CD4-positive, alpha-beta T cell (primary cell): ENCODE data around the gene EPHA4. TPM values are rescaled to one million over a fixed set of nuclear protein-coding genes. Genes with fewer than 3 reads are reported as not detected.

Experiments
- ATAC-seq: fragments of 200-7000 bp; cut with Tn5 transposase; one replicate; pipeline ENCODE4 v1.10.0; 2022; ENCODE audit warnings: mild to moderate bottlenecking; ENCODE audit not compliant: poor library complexity
- CTCF ChIA-PET: fragments of 350-600 bp; sonication (Branson Sonifier 250); formaldehyde crosslinking; loops from one replicate; lab custom pipeline; 2021; ENCODE audit warnings: antibody characterized with exemption, inconsistent platforms; lab: Charles Lee
- POLR2A ChIA-PET: fragments of 350-600 bp; sonication (Branson Sonifier 250); formaldehyde crosslinking; loops from one replicate; lab custom pipeline; 2021; ENCODE audit warnings: antibody characterized with exemption, inconsistent platforms; lab: Charles Lee
- DNase-seq, 14 experiments: peaks; one replicate each; pipeline ENCODE4 v3.0.0-alpha.2; 2013 to 2020; ENCODE audit warnings: mixed read lengths in 2 of 14
- H3K27ac ChIP-seq, 2 donors: one replicate each; pipeline versions ENCODE4 v1.5.1 to v1.7.0; 2013; ENCODE audit warnings: low read length in 2 of 2, low read depth in 1 of 2, mild to moderate bottlenecking in 1 of 2
- H3K27me3 ChIP-seq, 2 experiments: 1 replicate in 1 of 2; 2 replicates in 1 of 2; pipeline versions ENCODE4 v1.6.1 to v1.7.0; 2013; ENCODE audit warnings: low read length in 2 of 2, control low read depth in 1 of 2, mild to moderate bottlenecking in 1 of 2, moderate library complexity in 1 of 2; ENCODE audit not compliant: insufficient read depth in 2 of 2, control insufficient read depth in 1 of 2
- H3K36me3 ChIP-seq: one replicate; pipeline ENCODE4 v1.6.1; 2013; ENCODE audit warnings: low read length, control low read depth; ENCODE audit not compliant: insufficient read depth
- H3K4me1 ChIP-seq: one replicate; pipeline ENCODE4 v1.6.1; 2013; ENCODE audit warnings: low read length, control low read depth; ENCODE audit not compliant: insufficient read depth
- H3K4me3 ChIP-seq: one replicate; pipeline ENCODE4 v1.5.1; 2013; ENCODE audit warnings: mild to moderate bottlenecking, low read length, moderate library complexity
- H3K9me3 ChIP-seq, 2 experiments: 1 replicate in 1 of 2; 2 replicates in 1 of 2; pipeline versions ENCODE4 v1.6.1 to v1.7.0; 2013; ENCODE audit warnings: low read length in 2 of 2, mild to moderate bottlenecking in 2 of 2, control low read depth in 1 of 2, moderate library complexity in 1 of 2; ENCODE audit not compliant: control insufficient read depth in 1 of 2, insufficient read depth in 1 of 2
- H3K27ac Mint-ChIP-seq: one replicate; pipeline ENCODE4 v1.8.0; 2020; ENCODE audit warnings: mixed read lengths
- H3K27me3 Mint-ChIP-seq: one replicate; pipeline ENCODE4 v1.8.0; 2021; ENCODE audit warnings: mixed read lengths
- H3K36me3 Mint-ChIP-seq: one replicate; pipeline ENCODE4 v1.8.0; 2021; ENCODE audit warnings: low read depth, mixed read lengths
- H3K4me1 Mint-ChIP-seq: one replicate; pipeline ENCODE4 v1.8.0; 2021; ENCODE audit warnings: low read depth, mixed read lengths
- H3K4me3 Mint-ChIP-seq: one replicate; pipeline ENCODE4 v1.8.0; 2020; ENCODE audit warnings: mild to moderate bottlenecking, mixed read lengths
- H3K9me3 Mint-ChIP-seq: one replicate; pipeline ENCODE4 v1.8.0; 2020; ENCODE audit warnings: mixed read lengths
- intact Hi-C, 2 experiments: fragments of 100-400 bp; cut with DNase I in 1 of 2; cut with micrococcal nuclease in 1 of 2; formaldehyde crosslinking; loops; one replicate each; pipeline versions ENCODE4 v1.15.1 to v1.9.0; 2023 to 2025; cut with DNase I, micrococcal nuclease
- total RNA-seq, 174 experiments: library from RNA in 2 of 174; stranded (reverse) in 2 of 174; gene quantifications; one replicate each; pipeline ENCODE4 v1.2.3 and lab custom pipeline; 2021 to 2026
- TF ChIP-seq, protein P1 (sequence below): fragments of 200-600 bp; IDR thresholded peaks from one replicate; pipeline ENCODE4 v1.8.0; 2022; ENCODE audit warnings: antibody characterized with exemption, mild to moderate bottlenecking

The EPHA4 gene
- total RNA-seq, 2 experiments from 2014 or later, result 85.7 to 86.5 TPM

- ChIA-PET POLR2A (no interaction called here), CTCF (interaction anchor here (1.2 kb wide), 1 partner anchor 8 kb away, joined by 8 read pairs; no protein-coding TSS in a partner anchor)
- Histone ChIP-seq H3K27me3 (peaks cover 0 to 29% of the 10 kb centered on the region in 2 experiments), H3K4me3 (no peak overlapping the region), H3K4me1 (no peaks in the 10 kb centered on the region), H3K36me3 (no peaks in the 10 kb centered on the region), H3K27ac (no peak overlapping the region), H3K9me3 (no peaks in the 10 kb centered on the region)
- Mint-ChIP-seq H3K4me1 (no peaks in the 10 kb centered on the region), H3K36me3 (no peaks in the 10 kb centered on the region), H3K27ac (no peak overlapping the region), H3K9me3 (no peaks in the 10 kb centered on the region), H3K4me3 (no peak overlapping the region), H3K27me3 (peaks cover 59% of the 10 kb centered on the region)
- DNase-seq (no peak), ATAC-seq (no peak)
- TF ChIP-seq, protein P1, sequence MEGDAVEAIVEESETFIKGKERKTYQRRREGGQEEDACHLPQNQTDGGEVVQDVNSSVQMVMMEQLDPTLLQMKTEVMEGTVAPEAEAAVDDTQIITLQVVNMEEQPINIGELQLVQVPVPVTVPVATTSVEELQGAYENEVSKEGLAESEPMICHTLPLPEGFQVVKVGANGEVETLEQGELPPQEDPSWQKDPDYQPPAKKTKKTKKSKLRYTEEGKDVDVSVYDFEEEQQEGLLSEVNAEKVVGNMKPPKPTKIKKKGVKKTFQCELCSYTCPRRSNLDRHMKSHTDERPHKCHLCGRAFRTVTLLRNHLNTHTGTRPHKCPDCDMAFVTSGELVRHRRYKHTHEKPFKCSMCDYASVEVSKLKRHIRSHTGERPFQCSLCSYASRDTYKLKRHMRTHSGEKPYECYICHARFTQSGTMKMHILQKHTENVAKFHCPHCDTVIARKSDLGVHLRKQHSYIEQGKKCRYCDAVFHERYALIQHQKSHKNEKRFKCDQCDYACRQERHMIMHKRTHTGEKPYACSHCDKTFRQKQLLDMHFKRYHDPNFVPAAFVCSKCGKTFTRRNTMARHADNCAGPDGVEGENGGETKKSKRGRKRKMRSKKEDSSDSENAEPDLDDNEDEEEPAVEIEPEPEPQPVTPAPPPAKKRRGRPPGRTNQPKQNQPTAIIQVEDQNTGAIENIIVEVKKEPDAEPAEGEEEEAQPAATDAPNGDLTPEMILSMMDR, result no peak
- intact Hi-C loops, result no loop called here
Measured at GRCh38 chr2:221581986-221582385, 9.9 kb upstream of the EPHA4 start.

DNA sequence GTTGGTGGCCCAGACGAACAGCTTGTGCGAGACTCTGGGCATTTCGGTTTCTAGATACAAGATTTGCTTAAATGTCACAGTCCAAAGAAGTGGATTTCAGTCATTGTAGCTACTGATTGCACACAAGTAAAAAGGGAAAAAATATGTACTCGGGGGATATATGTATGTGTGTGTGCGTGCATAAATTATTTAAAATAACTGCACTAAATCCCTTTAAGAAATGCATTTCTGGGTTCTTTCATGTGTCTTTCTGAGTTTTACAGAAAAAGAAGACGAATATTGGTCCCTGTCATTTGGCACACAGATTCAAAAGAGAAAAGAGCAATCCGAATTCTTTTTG is 2.1 kb upstream of the EPHA4 start:
- H3K27ac Mint-ChIP-seq, result peak overlapping the region; percentile 28
- intact Hi-C loops, result loop anchor here in 1 of 2 experiments (5.0 to 10.0 kb wide), 5 partner anchors 72 to 1837 kb away; no protein-coding TSS in a partner anchor
- H3K9me3 Mint-ChIP-seq, result no peaks in the 10 kb centered on the region
- peak overlapping the region; percentile 89 for H3K4me3 Mint-ChIP-seq
- no peaks in the 10 kb centered on the region for H3K9me3 ChIP-seq
- H3K27me3 ChIP-seq, result peaks cover 13 to 60% of the 10 kb centered on the region in 2 experiments
- DNase-seq (no peak), ATAC-seq (no peak)
- H3K36me3 Mint-ChIP-seq, result peaks cover 20% of the 10 kb centered on the region
- peak overlapping the region; percentile 84 for H3K4me3 ChIP-seq
- peaks cover 57% of the 10 kb centered on the region for H3K27me3 Mint-ChIP-seq
- H3K36me3 ChIP-seq, result no peaks in the 10 kb centered on the region
- CTCF ChIA-PET, result interaction anchor here (0.6 to 3.4 kb wide), 7 partner anchors 8 to 1304 kb away, joined by 3 to 28 read pairs (median 4); no protein-coding TSS in a partner anchor
- no peak overlapping the region for H3K27ac ChIP-seq
- H3K4me1 Mint-ChIP-seq, result peaks cover 25% of the 10 kb centered on the region
- POLR2A ChIA-PET, result interaction anchor here (0.7 to 3.9 kb wide), 6 partner anchors 55 to 888 kb away, joined by 3 to 106 read pairs (median 7); no protein-coding TSS in a partner anchor
- TF ChIP-seq, protein P1, result no peak
- H3K4me1 ChIP-seq, result peaks cover 46% of the 10 kb centered on the region

- Mint-ChIP-seq H3K27ac (peak overlapping the region; percentile 28), H3K4me3 (peak overlapping the region; percentile 89), H3K27me3 (peaks cover 52% of the 10 kb centered on the region), H3K36me3 (peaks cover 24% of the 10 kb centered on the region), H3K4me1 (peaks cover 31% of the 10 kb centered on the region), H3K9me3 (no peaks in the 10 kb centered on the region)
- H3K36me3 ChIP-seq, result no peaks in the 10 kb centered on the region
- H3K27ac ChIP-seq, result no peak overlapping the region
- TF ChIP-seq, protein P1, result peak; percentile 99
- no peaks in the 10 kb centered on the region for H3K9me3 ChIP-seq
- ChIA-PET POLR2A (interaction anchor here (0.7 to 3.9 kb wide), 9 partner anchors 43 to 888 kb away, joined by 3 to 106 read pairs (median 5); no protein-coding TSS in a partner anchor), CTCF (interaction anchor here (0.6 to 3.4 kb wide), 13 partner anchors 9 to 1303 kb away, joined by 3 to 28 read pairs (median 4); no protein-coding TSS in a partner anchor)
- peaks cover 13 to 64% of the 10 kb centered on the region in 2 experiments for H3K27me3 ChIP-seq
- intact Hi-C loops, result loop anchor here (1.0 to 10.0 kb wide), 7 partner anchors 71 to 1836 kb away; no protein-coding TSS in a partner anchor
- H3K4me1 ChIP-seq, result peaks cover 47% of the 10 kb centered on the region
- DNase-seq (peak; percentile 55 to 88 (median 74)), ATAC-seq (peak; percentile 31)
- H3K4me3 ChIP-seq, result peak overlapping the region; percentile 84
Measured at GRCh38 chr2:221573430-221574230, 1.5 kb upstream of the EPHA4 start.
